ENCODE results near the gene GPR135. TPM values are rescaled to one million over a fixed set of nuclear protein-coding genes. Genes with fewer than 3 reads are reported as not detected.

GPR135 gene
- total and polyA plus RNA-seq, 2 of the 13 experiments (the other 11 are each of a cell fraction or from before 2014, with no cell fraction given), result 0.46 to 1.3 TPM

GRCh38 chr14:59454139-59454538 is 11.0 kb downstream of the GPR135 start (continued):
- no peak for TF ChIP-seq MAFF (IDR thresholded peaks at IDR 0.05; ENCODE audit: low read depth, low read length)

- no peaks in the 10 kb centered on the region for H3K9me3 ChIP-seq (ENCODE audit: low read length)
- intact Hi-C loops (cut with micrococcal nuclease; ENCODE audit: unreplicated experiment), result no loop called here
- in situ Hi-C loops (cut with HindIII; ENCODE audit: extremely low pct_ligation_motif_present, low pct_unique_long_range_greater_than_20kb), result no loop called here
- H2AFZ ChIP-seq (ENCODE audit: low read length), result no peak overlapping the region
- no peaks in the 10 kb centered on the region for H3K79me2 ChIP-seq (ENCODE audit: insufficient read depth, low read length)
- no peak overlapping the region for H3K4me3 ChIP-seq (replicated peaks in 1 of 3; ENCODE audit: insufficient read depth in 1 of 3, low read depth in 2 of 3, low read length in 3 of 3)
- H3K36me3 ChIP-seq (replicated peaks in 1 of 2; ENCODE audit: control insufficient read depth in 1 of 2, insufficient read depth in 2 of 2, low read length in 2 of 2), result no peaks in the 10 kb centered on the region
- no peaks in the 10 kb centered on the region for H3K27me3 ChIP-seq (ENCODE audit: control insufficient read depth in 1 of 2, insufficient read depth in 2 of 2, low read length in 2 of 2)
- BruUV-seq (replicated peaks), result no TSS peak
- H3K27ac ChIP-seq (ENCODE audit: extremely low read length, insufficient read depth, low read length), result no peak overlapping the region
- POLR2A ChIA-PET, result no interaction called here
- WGBS (ENCODE audit: low lambda C conversion rate), result 96% methylated on average over 1 of the region's 1 CpG
- H3K9ac ChIP-seq (ENCODE audit: insufficient read depth, low read depth, low read length), result no peak overlapping the region
- no peak overlapping the region for H3K4me2 ChIP-seq (ENCODE audit: low read depth, low read length)
- H4K20me1 ChIP-seq (ENCODE audit: insufficient read depth, low read length), result no peaks in the 10 kb centered on the region
- ATAC-seq (no peak), DNase-seq (ENCODE audit: low spot score) (no peak), FAIRE-seq (no peak)
- H3K4me1 ChIP-seq (ENCODE audit: insufficient read depth, low read length), result no peaks in the 10 kb centered on the region
- CTCF ChIA-PET (ENCODE audit: low intra/inter-chr PET ratio, low total read pairs), result no interaction called here
- TF ChIP-seq CHD4 (IDR thresholded peaks at IDR 0.05; ENCODE audit: borderline replicate concordance, low read length), result no peak
- TF ChIP-seq ZNF101 (CRISPR knock-in tag; IDR thresholded peaks at IDR 0.05; ENCODE audit: borderline replicate concordance, low read depth), result no peak
- no peak for TF ChIP-seq KAT7 (CRISPR knock-in tag; IDR thresholded peaks at IDR 0.05; ENCODE audit: borderline replicate concordance)
- no peak for TF ChIP-seq ZNF441 (CRISPR knock-in tag; IDR thresholded peaks at IDR 0.05; ENCODE audit: borderline replicate concordance)
- no peak for TF ChIP-seq CREB1 (IDR thresholded peaks at IDR 0.05)
- no peak for TF ChIP-seq CREB1 (CRISPR knock-in tag; IDR thresholded peaks at IDR 0.05)
- TF ChIP-seq ETV6 (CRISPR knock-in tag; conservative IDR thresholded peaks at IDR 0.05), result no peak
- no peak for TF ChIP-seq ZNF841 (CRISPR knock-in tag; IDR thresholded peaks at IDR 0.05; ENCODE audit: borderline replicate concordance)
- no peak for TF ChIP-seq ZNF30 (CRISPR knock-in tag; IDR thresholded peaks at IDR 0.05)
- no peak for TF ChIP-seq TBL1XR1 (IDR thresholded peaks at IDR 0.05; ENCODE audit: borderline replicate concordance, low read length, partially characterized antibody)
- no peak for TF ChIP-seq REST (IDR thresholded peaks at IDR 0.05; ENCODE audit: borderline replicate concordance in 1 of 2, low read depth in 1 of 2, low read length in 2 of 2)
- TF ChIP-seq ZNF674 (CRISPR knock-in tag; IDR thresholded peaks at IDR 0.05; ENCODE audit: low read depth), result no peak
- no peak for TF ChIP-seq ZHX1 (CRISPR knock-in tag; IDR thresholded peaks at IDR 0.05; ENCODE audit: low read depth)
- no peak for TF ChIP-seq TBP (CRISPR knock-in tag; IDR thresholded peaks at IDR 0.05)
- no peak for TF ChIP-seq GPN1 (CRISPR knock-in tag; IDR thresholded peaks at IDR 0.05; ENCODE audit: borderline replicate concordance)
- TF ChIP-seq FOXA1 (IDR thresholded peaks at IDR 0.05), result no peak
- TF ChIP-seq FOXA1 (CRISPR knock-in tag; IDR thresholded peaks at IDR 0.05), result no peak
- TF ChIP-seq TOPORS (CRISPR knock-in tag; IDR thresholded peaks at IDR 0.05), result no peak
- TF ChIP-seq MED1 (CRISPR knock-in tag; IDR thresholded peaks at IDR 0.05), result no peak
- no peak for TF ChIP-seq ZNF773 (CRISPR knock-in tag; IDR thresholded peaks at IDR 0.05; ENCODE audit: borderline replicate concordance)
These were observed 13.3 kb downstream of the GPR135 start for GRCh38 chr14:59451849-59452248.

Measured in HepG2 (cell line).